Ishikawa (cell line): ENCODE results near the gene ZKSCAN8.

ENCODE experiments used
- CEBPB ChIP-seq: IDR thresholded peaks from 2 replicates; pipeline ENCODE4 v1.6.1; 2012
- CREB1 ChIP-seq: IDR thresholded peaks from 2 replicates; pipeline ENCODE4 v1.6.1; 2012; ENCODE audit warnings: low read depth
- EGR1 ChIP-seq: IDR thresholded peaks from 2 replicates; pipeline ENCODE4 v1.6.1; 2012
- EP300 ChIP-seq: IDR thresholded peaks from 2 replicates; pipeline ENCODE4 v1.6.1; 2012; ENCODE audit warnings: borderline replicate concordance
- FOXM1 ChIP-seq: IDR thresholded peaks from 2 replicates; pipeline ENCODE4 v1.6.1; 2012; ENCODE audit warnings: low read depth, borderline replicate concordance
- MAX ChIP-seq: IDR thresholded peaks from 2 replicates; pipeline ENCODE4 v1.6.1; 2012
- NFIC ChIP-seq: IDR thresholded peaks from 2 replicates; pipeline ENCODE4 v1.6.1; 2012
- RAD21 ChIP-seq: IDR thresholded peaks from 2 replicates; pipeline ENCODE4 v1.6.1; 2012; ENCODE audit warnings: low read depth
- REST ChIP-seq: IDR thresholded peaks from 2 replicates; pipeline ENCODE4 v1.6.1; 2012; ENCODE audit warnings: low read depth, mild to moderate bottlenecking
- TAF1 ChIP-seq: IDR thresholded peaks from 2 replicates; pipeline ENCODE4 v1.6.1; 2012; ENCODE audit warnings: low read depth, mild to moderate bottlenecking
- TCF12 ChIP-seq: IDR thresholded peaks from 2 replicates; pipeline ENCODE4 v1.6.1; 2012; ENCODE audit warnings: low read depth
- TEAD4 ChIP-seq: IDR thresholded peaks from 2 replicates; pipeline ENCODE4 v1.6.1; 2012
- USF1 ChIP-seq: IDR thresholded peaks from 2 replicates; pipeline ENCODE4 v1.6.1; 2012
- YY1 ChIP-seq: IDR thresholded peaks from 2 replicates; pipeline ENCODE4 v1.6.1; 2012; ENCODE audit warnings: low read depth
- ZBTB7A ChIP-seq: IDR thresholded peaks from 2 replicates; pipeline ENCODE4 v1.6.1; 2012; ENCODE audit warnings: low read depth

Gene ZKSCAN8

GRCh38 chr6:28141500-28142329 lies at the start of gene ZKSCAN8:
Gene ZKSCAN8 (plus strand): TSS chr6:28141883. CDS start chr6:28148408, 6,525 bp downstream.
- TF ChIP-seq TAF1 = peak; percentile 86
- peak; percentile 68; the same call in 1 of the 2 replicates for TF ChIP-seq YY1
- peak; percentile 79 for TF ChIP-seq ZBTB7A
- peak; percentile 23; the same call in 1 of the 2 replicates for TF ChIP-seq USF1
- TF ChIP-seq NFIC = no peak
- no peak for TF ChIP-seq CREB1
- TF ChIP-seq TCF12 = no peak; the same call in 1 of the 2 replicates
- TF ChIP-seq RAD21 = no peak
- no peak; the same call in 1 of the 2 replicates for TF ChIP-seq EP300
- no peak for TF ChIP-seq TEAD4
- peak; percentile 30; the same call in 1 of the 2 replicates for TF ChIP-seq FOXM1
- TF ChIP-seq MAX = peak; percentile 84
- TF ChIP-seq CEBPB = no peak

- TF ChIP-seq TAF1 (peak; percentile 96), RAD21 (peak; percentile 42), NFIC (no peak; the same call in 1 of the 2 replicates), CEBPB (no peak), YY1 (0 out of 2 replicates have a peak, but pooled peaks have one; percentile 31), TEAD4 (0 out of 2 replicates have a peak, but pooled peaks have one; percentile 19), MAX (peak; percentile 81), EGR1 (0 out of 2 replicates have a peak, but pooled peaks have one; percentile 14), TCF12 (0 out of 2 replicates have a peak, but pooled peaks have one; percentile 41), EP300 (no peak), ZBTB7A (peak; percentile 52; the same call in 1 of the 2 replicates), REST (no peak), USF1 (peak; percentile 31; the same call in 1 of the 2 replicates), FOXM1 (no peak; the same call in 1 of the 2 replicates), CREB1 (no peak)
Measured at GRCh38 chr6:28104392-28105244, 37.1 kb upstream of the ZKSCAN8 start.

GRCh38 chr6:28105245-28105639 lies 36.4 kb upstream of the ZKSCAN8 start:
- TF ChIP-seq MAX (no peak), ZBTB7A (no peak), RAD21 (no peak), FOXM1 (no peak), CREB1 (no peak), EP300 (no peak), TAF1 (no peak)

- TF ChIP-seq REST = no peak
- no peak for TF ChIP-seq YY1
- TF ChIP-seq TAF1 = no peak
- TF ChIP-seq USF1 = no peak
- no peak for TF ChIP-seq CREB1
- TF ChIP-seq ZBTB7A = no peak
- no peak for TF ChIP-seq FOXM1
- no peak for TF ChIP-seq TEAD4
- TF ChIP-seq RAD21 = no peak
- TF ChIP-seq NFIC = no peak
- TF ChIP-seq MAX = no peak
- no peak for TF ChIP-seq TCF12
- no peak for TF ChIP-seq CEBPB
Measured at GRCh38 chr6:28107506-28107905, 34.2 kb upstream of the ZKSCAN8 start.
